Esophagus mucosa (tissue), 1 donor: ENCODE data around the gene SORCS2. TPM values are rescaled to one million over a fixed set of nuclear protein-coding genes. Genes with fewer than 3 reads are reported as not detected.

Experiments used
- ATAC-seq: fragments of 200-7000 bp; cut with Tn5 transposase; one replicate; pipeline ENCODE4 v1.9.1; 2020
- total RNA-seq: library from RNA; stranded (reverse); gene quantifications from one replicate; pipeline ENCODE4 v1.2.4, GENCODE V29; 2023
- donor health status: DM: yes; HTN: yes; CAD: no.

SORCS2 gene
- total RNA-seq, 1 donor from 2014 or later, result 5.0 TPM

- ATAC-seq, result no peak
These were observed 5.7 kb upstream of the SORCS2 start for GRCh38 chr4:7186516-7187167.

DNA sequence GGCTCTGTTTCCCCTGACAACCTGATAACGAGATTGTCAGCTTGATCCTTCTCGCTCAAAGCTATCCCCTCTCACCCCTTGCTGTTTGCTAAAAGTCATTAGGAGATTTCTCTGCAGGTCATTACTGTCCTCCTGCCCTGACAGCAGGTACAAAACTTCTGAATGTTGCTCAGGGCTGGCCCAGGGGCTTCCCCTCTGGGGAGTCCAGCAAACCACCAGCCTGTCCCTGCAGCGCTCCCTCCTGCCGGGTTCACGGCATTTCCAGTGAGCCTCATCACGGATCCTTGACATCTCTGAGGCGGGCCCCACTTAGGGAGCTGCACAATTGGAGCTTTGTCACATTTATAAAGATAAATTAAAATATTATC, 5.2 kb upstream of the SORCS2 start:
- no peak for ATAC-seq

DNA sequence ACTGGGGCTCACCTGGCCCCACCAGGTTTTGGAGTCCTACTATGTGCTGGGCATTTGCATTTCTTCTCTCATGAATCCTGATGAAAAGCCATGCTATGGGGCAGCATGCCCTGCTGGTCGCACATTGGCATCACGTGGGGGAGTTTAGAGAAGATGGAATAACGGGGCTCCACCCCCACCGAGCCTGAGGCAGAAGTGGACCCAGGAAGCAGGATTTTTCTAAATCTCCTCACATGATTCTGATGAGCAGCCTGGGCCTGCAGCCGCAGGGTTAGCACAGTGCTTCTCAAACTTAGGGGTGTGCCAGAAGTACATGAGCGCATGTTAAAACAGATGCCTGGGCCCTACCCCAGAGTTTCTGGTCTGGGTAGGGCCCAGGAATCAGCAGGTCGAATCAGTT, 4.6 kb upstream of the SORCS2 start:
- ATAC-seq, result no peak

GRCh38 chr4:7189066-7189465, 3.3 kb upstream of the SORCS2 start:
- ATAC-seq, result no peak

DNA sequence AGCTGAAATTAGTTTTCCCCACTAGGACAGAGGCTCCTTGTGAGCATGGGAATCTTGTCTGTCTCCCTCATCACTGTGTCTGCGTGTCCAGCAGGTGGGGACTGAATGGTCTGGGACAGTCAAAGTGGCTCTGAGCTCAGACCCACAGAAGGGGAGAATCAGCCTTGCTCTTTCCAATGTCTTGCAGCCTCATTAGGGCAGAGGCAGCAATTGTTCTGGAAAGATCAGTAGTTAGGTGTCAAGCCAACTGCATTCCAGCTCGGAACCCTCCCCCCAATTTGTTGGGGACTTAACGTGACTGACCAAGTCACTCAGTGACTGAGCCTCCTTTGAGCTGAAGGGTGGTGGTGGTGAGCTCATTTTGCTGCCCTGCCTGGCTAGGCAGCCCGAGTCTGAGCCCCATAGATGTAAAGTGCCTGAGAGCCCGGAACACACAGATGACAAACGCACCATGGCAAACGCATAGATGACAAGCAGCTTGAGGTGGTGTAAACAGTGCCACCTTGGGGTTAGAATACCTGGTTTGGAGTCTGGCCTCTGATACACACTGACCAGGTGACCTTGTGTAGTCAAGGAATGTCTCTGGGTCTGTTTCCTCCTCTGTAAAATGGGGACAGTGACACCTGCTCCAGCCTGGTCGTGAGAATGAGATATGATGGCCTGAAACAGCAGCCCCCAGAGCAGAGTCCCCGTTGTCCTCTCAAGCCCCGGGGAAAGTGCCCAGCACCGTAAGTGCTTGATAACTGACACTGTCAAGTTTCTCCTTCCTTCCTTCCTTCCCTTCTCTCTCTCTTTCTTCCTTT, 2.7 kb upstream of the SORCS2 start:
- no peak for ATAC-seq

- ATAC-seq, result no peak
These were observed 2.1 kb upstream of the SORCS2 start for GRCh38 chr4:7190278-7190594.

DNA sequence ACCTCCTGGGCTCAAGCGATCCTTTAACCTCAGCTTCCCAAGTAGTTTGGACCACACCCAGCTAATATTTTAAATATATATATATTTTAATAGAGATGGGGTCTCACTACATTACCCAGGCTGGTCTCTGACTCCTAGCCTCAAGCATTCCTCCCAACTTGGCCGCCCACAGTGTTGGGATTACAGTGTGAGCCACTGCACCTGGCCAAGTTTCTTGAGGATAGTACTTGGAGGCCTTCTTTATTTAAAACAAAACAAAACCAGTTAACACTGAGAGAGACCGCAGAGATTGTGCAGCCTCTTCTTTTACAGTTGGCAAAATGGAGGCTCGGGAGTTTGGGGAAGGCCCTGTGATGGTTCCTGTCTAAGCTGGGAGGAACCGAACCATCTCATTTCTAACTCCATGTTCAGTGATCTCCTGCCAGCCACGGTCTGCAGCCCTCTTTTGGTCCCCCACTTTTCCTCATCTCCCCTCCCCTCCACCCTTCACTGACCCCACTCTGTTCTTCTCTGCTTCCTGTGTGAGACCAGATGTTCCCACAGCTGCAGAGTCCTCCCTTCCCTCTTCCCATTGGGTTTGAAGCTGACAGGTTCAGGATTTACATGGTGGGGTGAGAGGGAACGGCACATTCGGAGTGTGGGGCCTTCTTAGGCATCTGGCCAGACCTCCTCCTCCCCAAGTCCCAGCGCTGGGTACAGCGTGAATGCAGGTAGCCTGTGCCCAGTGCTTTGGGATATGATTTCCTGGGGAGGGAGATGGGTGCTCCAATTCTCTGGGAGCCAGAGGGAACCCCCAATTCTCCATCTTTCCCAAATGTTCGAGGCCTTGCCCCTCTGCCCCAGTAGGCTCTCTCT, 1.4 kb upstream of the SORCS2 start:
- ATAC-seq, result no peak

DNA sequence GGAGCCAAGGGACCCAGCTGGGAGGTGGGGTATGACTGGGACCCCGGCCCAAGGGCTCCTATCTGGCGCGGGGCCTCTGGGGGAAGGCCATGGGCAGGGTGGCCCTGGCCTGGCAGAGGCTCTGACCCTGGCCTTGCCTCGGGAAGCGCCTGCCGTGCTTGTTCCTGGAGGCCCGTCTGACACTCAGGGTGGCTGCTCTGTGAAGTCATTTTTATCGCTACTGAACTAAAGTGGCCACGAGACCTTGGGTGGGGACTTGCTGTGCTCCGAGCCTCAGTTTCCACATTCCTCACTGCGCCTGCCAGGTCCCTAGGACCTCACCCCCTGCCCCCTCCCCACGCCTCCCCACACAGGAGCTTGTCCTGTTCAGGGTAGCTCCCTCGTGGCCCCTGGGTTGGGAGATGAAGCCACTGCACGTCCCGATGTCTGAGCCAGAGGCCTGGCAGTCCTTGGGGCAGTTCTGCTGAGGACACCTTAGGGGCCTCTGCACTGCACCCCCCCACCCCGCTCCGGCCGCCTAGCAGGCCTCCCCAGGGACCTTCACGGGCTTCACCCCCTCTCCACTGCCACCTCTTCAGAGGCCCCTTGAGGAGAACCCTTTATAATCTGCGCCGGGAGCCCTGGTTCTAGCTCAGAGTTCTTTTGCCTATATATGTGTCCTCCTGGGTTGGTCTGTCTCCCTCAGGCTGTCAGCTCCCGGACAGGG, 639 bp upstream of the SORCS2 start:
- no peak for ATAC-seq

DNA sequence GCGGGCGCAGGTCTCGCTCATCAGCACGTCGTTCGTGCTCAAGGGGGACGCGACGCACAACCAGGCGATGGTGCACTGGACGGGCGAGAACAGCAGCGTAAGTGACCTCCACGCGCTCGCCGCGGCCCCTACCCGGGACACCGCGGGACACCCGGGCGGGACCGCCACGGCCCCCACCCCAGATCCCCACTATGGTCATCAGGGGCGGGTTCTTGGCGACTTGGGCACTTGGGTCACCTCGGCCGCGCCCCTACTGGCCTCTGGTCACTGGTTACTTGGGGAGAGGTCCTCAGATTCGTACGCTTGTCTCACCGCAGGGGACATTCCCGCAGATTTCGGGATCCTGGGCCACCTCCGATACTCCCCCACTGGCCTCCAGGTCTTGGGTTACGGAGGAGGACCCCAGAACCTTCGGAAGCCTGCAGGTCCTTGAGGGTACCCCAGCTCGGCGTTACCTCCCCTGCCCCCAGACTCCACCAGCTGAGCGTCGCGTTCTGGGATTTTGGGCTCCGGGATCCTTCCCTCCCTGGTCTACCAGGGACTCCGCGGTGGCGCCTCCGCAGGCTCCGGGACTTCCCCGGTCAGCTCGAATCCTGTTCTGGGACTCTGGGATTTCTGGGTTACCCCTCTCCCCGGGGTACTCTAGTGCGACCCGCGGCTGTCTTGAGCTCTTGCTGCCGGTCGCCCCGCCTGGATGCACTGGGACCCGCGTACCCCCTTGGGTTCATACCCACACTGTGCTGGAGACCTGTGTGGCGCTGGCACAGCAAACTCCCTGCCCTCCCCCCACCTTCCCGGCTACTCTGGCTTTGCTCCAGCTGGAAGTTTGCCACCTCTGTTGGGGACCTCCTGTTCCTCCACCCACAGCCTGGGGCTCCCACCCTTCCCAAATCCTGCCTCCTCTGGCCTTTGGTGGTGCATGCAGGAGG, 956 bp downstream of the SORCS2 start:
- ATAC-seq, result no peak

- peak; percentile 64 for ATAC-seq
These were observed 2.2 kb downstream of the SORCS2 start for GRCh38 chr4:7194251-7195140.

GRCh38 chr4:7195141-7195515, 2.8 kb downstream of the SORCS2 start:
- no peak for ATAC-seq

GRCh38 chr4:7195546-7196287, 3.4 kb downstream of the SORCS2 start:
- no peak for ATAC-seq

- no peak for ATAC-seq
These were observed 3.9 kb downstream of the SORCS2 start for GRCh38 chr4:7196288-7196651.

GRCh38 chr4:7196736-7197135, 4.4 kb downstream of the SORCS2 start:
- no peak for ATAC-seq

- ATAC-seq, result no peak
These were observed 5.6 kb downstream of the SORCS2 start for GRCh38 chr4:7197910-7198309.

GRCh38 chr4:7198440-7199128, 6.2 kb downstream of the SORCS2 start:
- ATAC-seq, result no peak

- ATAC-seq, result no peak
These were observed 6.9 kb downstream of the SORCS2 start for GRCh38 chr4:7199129-7199725.

DNA sequence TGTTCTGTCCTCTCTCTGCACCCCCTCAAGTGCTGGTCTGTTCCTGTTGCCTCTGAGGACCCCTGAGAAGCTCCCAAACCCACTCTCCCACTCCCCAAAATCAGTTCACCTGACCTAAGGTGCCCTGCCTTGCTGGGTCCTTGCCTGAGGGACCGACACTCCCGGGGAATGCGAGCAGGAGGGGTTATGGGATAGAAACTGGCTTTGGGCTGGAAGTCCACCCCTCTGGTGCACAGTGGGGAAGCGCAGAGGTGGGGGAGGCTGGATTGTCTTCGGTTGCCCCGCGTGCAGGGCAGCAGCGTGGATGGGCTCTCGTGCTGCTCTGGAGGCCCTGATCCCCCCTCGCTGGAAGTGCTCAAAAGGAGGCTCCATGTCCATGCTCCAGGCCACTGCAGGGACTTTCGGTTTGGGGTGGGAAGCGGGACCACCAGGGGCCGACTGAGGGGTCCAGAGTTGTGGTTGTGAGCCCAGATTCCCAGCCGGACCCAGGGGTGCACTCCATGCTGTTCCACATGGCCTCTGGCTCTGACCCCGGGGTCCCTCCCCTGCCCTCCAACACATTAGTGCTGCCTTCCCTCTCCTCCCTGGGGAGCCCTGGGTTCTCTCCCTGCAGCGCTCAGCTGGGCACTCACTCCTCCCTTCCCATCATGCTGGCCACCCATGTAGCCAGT, 7.6 kb downstream of the SORCS2 start:
- ATAC-seq, result no peak
